Body of pancreas (tissue), 4 donors: ENCODE data around the gene CARD8. TPM values are rescaled to one million over a fixed set of nuclear protein-coding genes. Genes with fewer than 3 reads are reported as not detected.

ENCODE experiments used
- ATAC-seq: fragments of 150-250 bp; one replicate; pipeline ENCODE4 v1.9.1; 2016
- DNase-seq, 4 donors: peaks; one replicate each; pipeline ENCODE4 v3.0.0-alpha.2; 2019
- H3K27ac ChIP-seq, 4 donors: fragments of 200-600 bp; sonication (generic); 1 replicate in 3 of 4; 2 replicates in 1 of 4; pipeline versions ENCODE4 v1.5.1 to v1.6.1; 2016 to 2019; ENCODE audit warnings: mild to moderate bottlenecking in 1 of 4, mixed read lengths in 1 of 4, moderate library complexity in 1 of 4
- H3K27me3 ChIP-seq, 2 donors: fragments of 200-600 bp; sonication (generic); one replicate each; pipeline ENCODE4 v1.6.0; 2016; ENCODE audit warnings: mild to moderate bottlenecking in 1 of 2
- H3K36me3 ChIP-seq, 2 donors: fragments of 200-600 bp; sonication (generic); replicated peaks in 1 of 2; 2 replicates each; pipeline ENCODE4 v1.5.1; 2016; ENCODE audit warnings: low read depth in 2 of 2; ENCODE audit not compliant: insufficient read depth in 1 of 2
- H3K4me1 ChIP-seq: fragments of 200-600 bp; sonication (generic); one replicate; pipeline ENCODE4 v1.6.0; 2016
- H3K4me3 ChIP-seq, 2 donors: fragments of 200-600 bp; sonication (generic); 1 replicate in 1 of 2; 2 replicates in 1 of 2; pipeline ENCODE4 v1.5.1; 2016 to 2019
- H3K9me3 ChIP-seq, 3 donors: fragments of 200-600 bp; sonication (generic); 1 replicate in 2 of 3; 2 replicates in 1 of 3; pipeline ENCODE4 v1.5.1; 2016
- CTCF ChIP-seq, 7 experiments: fragments of 450-650 bp in 4 of 7; fragments of 200-600 bp in 3 of 7; sonication (generic) in 3 of 7; IDR thresholded peaks; one replicate each; pipeline ENCODE4 v1.5.1; 2016 to 2019; ENCODE audit warnings: antibody characterized with exemption in 7 of 7
- POLR2A ChIP-seq, 3 donors: fragments of 450-650 bp; IDR thresholded peaks; one replicate each; pipeline ENCODE4 v1.6.1; 2016; ENCODE audit warnings: antibody characterized with exemption in 3 of 3, mild to moderate bottlenecking in 2 of 3
- WGBS, 2 donors: methylation state at CpG; one replicate each; pipeline ENCODE4 v1.1.5; 2017; 5-methylcytosine and 5-hydroxymethylcytosine counted together
- intact Hi-C: fragments of 100-400 bp; cut with DNase I; formaldehyde crosslinking; loops from one replicate; pipeline ENCODE4 v1.15.1; 2023
- total RNA-seq, 2 donors: library from RNA; depleted of rRNA; stranded (reverse); fragments of >200 nt; gene quantifications; one replicate each; pipeline ENCODE4 v1.1.0, GENCODE V29; 2016

Gene CARD8, protein sequence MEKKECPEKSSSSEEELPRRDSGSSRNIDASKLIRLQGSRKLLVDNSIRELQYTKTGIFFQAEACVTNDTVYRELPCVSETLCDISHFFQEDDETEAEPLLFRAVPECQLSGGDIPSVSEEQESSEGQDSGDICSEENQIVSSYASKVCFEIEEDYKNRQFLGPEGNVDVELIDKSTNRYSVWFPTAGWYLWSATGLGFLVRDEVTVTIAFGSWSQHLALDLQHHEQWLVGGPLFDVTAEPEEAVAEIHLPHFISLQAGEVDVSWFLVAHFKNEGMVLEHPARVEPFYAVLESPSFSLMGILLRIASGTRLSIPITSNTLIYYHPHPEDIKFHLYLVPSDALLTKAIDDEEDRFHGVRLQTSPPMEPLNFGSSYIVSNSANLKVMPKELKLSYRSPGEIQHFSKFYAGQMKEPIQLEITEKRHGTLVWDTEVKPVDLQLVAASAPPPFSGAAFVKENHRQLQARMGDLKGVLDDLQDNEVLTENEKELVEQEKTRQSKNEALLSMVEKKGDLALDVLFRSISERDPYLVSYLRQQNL
- total RNA-seq: 10 to 100 TPM; 23.7 to 24.4 TPM

DNA sequence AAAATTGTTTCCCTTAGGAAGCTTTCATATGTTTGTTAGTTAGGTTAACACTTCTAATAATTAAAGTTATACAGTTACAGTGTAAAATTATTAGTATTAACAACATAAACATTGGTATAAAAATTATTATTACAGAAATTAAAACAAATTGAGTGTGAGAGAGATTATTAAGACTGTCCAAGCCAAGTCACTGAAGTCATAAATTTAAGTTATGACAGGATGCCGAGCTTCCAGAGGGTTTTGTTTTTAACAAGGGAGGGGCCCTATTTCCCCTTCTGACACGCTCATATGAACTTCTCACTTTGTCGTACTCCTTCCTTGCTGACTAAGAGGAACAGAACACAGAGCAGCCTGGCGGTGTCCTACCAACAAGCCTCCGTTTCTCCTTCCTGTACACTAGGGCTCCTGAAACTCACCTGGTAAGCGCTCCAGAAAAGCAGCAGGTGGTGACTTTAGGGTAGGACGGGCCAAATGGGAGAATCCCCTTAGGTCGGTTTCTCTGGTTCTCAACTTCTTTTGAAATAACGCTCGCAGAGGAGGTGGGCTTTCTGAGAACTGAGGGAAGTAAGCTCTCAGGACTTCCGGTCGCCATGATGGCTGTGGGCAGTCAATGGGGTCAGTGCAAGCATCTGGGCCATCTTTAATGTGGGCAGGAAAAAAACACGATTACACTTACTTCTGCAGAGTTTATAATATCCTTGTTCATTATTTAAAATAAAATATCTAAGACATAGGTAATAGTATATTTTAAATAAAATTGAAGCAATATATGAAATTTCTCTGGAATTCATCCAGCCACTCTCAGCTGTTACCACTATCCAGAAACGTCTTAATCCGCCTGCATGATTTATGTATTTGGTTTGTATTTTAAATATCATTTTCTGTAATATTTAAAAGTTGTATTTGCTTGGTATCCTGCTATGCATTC lies at the start of gene CARD8:
TSS of gene CARD8 (minus strand) at position 537 of the 928 bp plus-strand sequence. CDS start 14,892 bp downstream, outside the sequence.
- peaks cover 19% of the 10 kb centered on the region for H3K4me1 ChIP-seq
- H3K27me3 ChIP-seq: no peaks in the 10 kb centered on the region
- no peaks in the 10 kb centered on the region for H3K36me3 ChIP-seq
- ATAC-seq: peak; percentile 87
- TF ChIP-seq CTCF (IDR thresholded peaks at IDR 0.05): peak in 3 of 7 experiments; percentile 19 to 45 (median 43)
- TF ChIP-seq POLR2A (IDR thresholded peaks at IDR 0.05): peak in 2 of 3 donors; percentile 77 to 79
- peak within 1 kb of the TSS; percentile 75 to 98 (median 88) for H3K27ac ChIP-seq
- peak within 1 kb of the TSS in 1 of 2 donors; percentile 71 for H3K4me3 ChIP-seq
- no peaks in the 10 kb centered on the region for H3K9me3 ChIP-seq
- peak; percentile 78 to 91 (median 87) for DNase-seq
- intact Hi-C loops: no loop called here
- 2 to 3% methylated on average over 15 of the region's 15 CpGs for WGBS, 2 donors

DNA sequence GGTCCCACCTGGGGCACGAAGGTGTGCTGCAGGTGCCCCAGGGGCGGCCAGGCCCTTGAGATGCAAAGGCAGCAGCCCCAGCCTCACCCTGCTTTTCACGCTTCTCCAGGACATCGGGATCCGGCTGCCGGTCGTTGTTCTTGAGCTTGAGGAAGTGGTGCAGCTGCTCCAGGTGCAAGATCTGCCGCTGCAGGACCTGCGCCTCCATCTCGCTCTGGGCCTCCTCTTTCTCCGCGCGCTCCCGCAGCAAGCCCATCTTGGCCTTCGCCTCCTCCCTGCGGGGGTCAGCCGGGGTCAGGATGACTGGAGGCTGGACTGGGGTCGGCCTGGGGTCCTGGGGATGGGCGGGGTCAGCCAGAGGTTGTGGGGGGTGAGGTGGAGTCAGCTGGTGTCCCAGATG lies 48.2 kb upstream of the CARD8 start:
- intact Hi-C loops: no loop called here
- no peak for ATAC-seq
- no peak overlapping the region for H3K4me3 ChIP-seq

DNA sequence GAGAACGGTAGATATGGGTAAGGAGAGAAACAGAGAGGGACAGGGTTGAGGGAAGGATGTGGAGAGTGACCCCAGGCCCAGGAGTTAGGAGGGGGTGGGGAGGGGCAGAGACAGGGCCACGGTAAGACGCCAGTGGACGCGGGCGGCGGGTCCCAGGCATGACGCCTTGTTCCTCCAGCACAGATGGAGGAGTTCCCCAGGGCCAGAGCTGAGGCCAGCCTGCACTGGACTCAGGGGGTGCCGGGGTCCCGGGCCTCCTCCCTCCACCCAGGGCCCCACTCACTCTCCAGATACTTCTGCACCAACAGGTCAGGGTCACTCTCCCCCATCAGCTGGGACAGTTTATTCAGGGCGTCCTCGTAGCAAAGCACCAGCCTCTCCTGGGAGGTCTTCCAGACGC lies 47.7 kb upstream of the CARD8 start:
- Histone ChIP-seq H3K9me3 (no peaks in the 10 kb centered on the region), H3K4me3 (no peak overlapping the region), H3K27me3 (no peaks in the 10 kb centered on the region), H3K4me1 (no peaks in the 10 kb centered on the region), H3K36me3 (no peaks in the 10 kb centered on the region), H3K27ac (no peak overlapping the region)
- intact Hi-C loops: no loop called here
- TF ChIP-seq CTCF (IDR thresholded peaks at IDR 0.05) (no peak), POLR2A (IDR thresholded peaks at IDR 0.05) (no peak)
- DNase-seq (no peak), ATAC-seq (no peak)
- 75 to 77% methylated on average over 8 to 11 of the region's 13 CpGs for WGBS, 2 donors

More for the DNA sequence above, 48.2 kb upstream of the CARD8 start:
- H3K27me3 ChIP-seq: no peaks in the 10 kb centered on the region
- TF ChIP-seq POLR2A (IDR thresholded peaks at IDR 0.05) (no peak), CTCF (IDR thresholded peaks at IDR 0.05) (no peak)
- DNase-seq: no peak
- no peak overlapping the region for H3K27ac ChIP-seq
- no peaks in the 10 kb centered on the region for H3K36me3 ChIP-seq
- H3K9me3 ChIP-seq: no peaks in the 10 kb centered on the region
- no peaks in the 10 kb centered on the region for H3K4me1 ChIP-seq
- 77 to 81% methylated on average over 10 to 19 of the region's 19 CpGs for WGBS, 2 donors

DNA sequence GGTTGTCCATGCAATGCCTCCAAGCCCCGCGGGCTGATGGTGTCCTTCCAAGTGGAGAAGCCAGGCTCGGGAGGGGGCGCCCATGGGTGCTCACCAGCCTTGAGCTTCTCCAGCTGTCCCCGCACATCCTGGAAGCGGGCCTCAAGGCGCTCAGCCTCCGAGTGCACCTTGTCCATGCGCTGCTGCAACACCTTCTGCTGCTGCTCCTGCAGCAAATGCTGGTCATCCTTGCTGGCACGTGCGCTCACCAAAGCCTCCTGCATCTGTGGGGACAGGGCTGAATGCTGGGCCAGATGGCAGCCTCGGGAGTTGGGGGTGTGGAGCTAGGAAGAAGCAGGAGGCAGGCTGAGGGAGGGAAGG lies 46.9 kb upstream of the CARD8 start:
- TF ChIP-seq POLR2A (IDR thresholded peaks at IDR 0.05): no peak
- TF ChIP-seq CTCF (IDR thresholded peaks at IDR 0.05): no peak
- no peak overlapping the region for H3K27ac ChIP-seq

More for the DNA sequence above, 46.9 kb upstream of the CARD8 start:
- Histone ChIP-seq H3K36me3 (no peaks in the 10 kb centered on the region), H3K27me3 (no peaks in the 10 kb centered on the region), H3K4me1 (no peaks in the 10 kb centered on the region), H3K4me3 (no peak overlapping the region), H3K9me3 (no peaks in the 10 kb centered on the region)
- ATAC-seq: no peak
- intact Hi-C loops: no loop called here
- WGBS, 2 donors: 80 to 86% methylated on average over 11 to 12 of the region's 12 CpGs
- no peak for DNase-seq
